Fibroblast of skin of left biceps (primary cell): ENCODE data around the gene FHIP1A.

Source experiments
- DNase-seq, 2 experiments: peaks; one replicate each; pipeline ENCODE4 v3.0.0-alpha.2; 2013; ENCODE audit warnings: low read depth in 2 of 2

Gene FHIP1A

GRCh38 chr4:151417766-151418376 is 8.9 kb downstream of the FHIP1A start:
- DNase-seq, result no peak

GRCh38 chr4:151418385-151418784 is 9.4 kb downstream of the FHIP1A start:
- DNase-seq, result peak; percentile 53 to 64

DNA sequence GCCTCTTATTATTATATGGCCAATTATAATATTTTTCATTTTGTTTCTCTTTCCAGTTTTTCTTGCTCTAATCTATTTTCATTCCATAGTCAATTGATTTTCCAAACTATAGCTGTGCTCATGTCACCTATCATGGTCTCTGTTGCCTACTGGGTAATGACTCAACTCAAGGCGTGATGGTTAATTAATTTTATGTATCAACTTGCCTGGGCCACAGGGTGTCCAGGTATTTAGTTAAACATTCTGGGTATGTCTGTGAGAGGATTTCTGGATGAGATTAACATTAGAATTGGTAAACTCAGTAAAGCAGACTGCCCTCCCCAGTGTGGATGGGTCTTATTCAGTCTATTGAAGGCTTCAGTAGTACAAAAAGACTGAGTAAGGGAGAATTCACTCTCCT is 9.9 kb downstream of the FHIP1A start:
- DNase-seq, result no peak

GRCh38 chr4:151420250-151420807 is 11.4 kb downstream of the FHIP1A start:
- DNase-seq, result no peak

DNA sequence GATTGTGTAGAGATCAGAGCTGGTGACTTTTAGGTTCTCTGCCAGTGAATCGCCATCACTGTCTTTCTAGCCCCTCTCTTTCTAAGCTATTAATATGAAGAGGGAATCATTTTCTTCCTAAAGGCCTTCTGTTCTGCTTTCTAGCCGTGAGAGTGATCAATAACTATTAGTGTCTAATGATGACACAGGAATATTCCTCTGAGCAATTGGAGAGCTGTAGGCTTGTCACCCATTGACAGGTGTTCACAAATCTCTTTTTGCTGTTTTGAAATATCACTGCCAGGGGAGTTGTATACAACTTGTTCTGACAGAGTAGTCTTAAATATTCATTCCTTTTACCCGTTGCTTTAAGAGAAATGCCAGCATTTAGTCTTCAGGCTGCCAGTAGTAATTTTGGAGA is 13.9 kb downstream of the FHIP1A start:
- no peak for DNase-seq

DNA sequence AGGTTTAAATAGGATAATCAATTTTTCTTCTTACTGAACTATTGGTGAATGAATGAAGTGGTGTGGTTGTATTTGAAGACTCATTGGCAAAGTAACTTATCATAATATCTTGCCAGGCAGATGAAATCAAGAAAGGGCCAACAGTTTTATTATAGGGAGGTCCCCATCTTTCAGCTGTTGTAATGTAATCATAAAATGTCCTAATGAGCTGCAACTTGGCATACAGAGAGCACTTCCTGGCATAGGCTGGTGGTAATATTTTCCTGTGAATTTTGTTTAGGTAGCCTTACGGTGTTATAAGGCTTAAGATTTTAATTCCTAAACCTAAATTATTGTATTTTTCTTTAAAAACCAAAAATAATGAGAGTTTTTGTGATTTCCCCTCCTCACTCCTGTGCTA is 17.5 kb downstream of the FHIP1A start:
- no peak for DNase-seq

GRCh38 chr4:151427266-151427665 is 18.3 kb downstream of the FHIP1A start:
- no peak for DNase-seq

DNA sequence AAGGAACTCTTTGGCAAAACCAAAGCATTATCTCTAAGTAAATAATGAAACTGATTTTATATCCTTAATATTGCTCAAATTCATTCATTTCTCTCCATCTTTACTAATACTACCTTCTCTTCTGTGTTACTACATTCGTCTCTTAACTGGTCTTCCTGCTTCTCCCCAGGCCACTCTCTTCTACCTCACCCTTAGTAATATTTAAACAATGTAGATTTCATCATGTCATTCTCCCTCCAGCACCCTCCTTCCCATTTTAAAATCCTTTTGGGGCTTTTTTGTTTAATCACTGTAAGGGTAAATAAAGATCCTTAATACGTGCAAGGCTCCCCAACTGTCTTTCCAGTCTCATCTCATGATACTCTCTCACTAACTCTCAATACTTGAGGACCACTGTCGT is 19.4 kb downstream of the FHIP1A start:
- no peak for DNase-seq

DNA sequence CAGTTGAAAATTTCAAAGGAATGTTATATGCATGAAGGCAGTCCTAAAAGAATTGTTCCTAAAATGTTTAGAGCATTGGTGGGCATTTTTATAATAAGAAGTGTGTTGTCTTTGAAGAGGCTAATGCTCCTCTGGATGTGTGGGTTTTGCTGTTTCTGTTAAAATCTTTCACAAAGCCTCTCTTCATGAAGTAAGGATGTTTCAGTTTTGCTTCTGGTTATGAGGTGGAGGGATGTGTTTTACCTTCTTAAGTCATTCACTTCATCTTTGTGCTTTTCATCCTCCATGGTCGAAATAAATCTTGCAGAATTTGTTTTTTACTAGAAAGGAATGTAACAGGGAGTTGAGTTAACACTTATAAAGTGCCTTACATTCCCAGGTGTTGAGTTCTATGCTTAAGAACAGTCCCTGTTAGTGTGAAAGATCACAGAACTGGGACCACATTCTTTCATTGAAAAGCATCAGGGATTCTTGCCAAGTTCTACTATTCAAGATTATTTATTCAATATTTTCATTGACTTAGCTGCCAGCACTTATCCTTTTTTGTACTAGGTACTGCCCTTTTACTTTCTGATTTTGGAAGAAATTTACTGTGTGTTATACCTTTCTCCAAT is 21.1 kb downstream of the FHIP1A start:
- DNase-seq, result no peak

- no peak for DNase-seq
These were observed 21.9 kb downstream of the FHIP1A start for GRCh38 chr4:151430740-151431457.

DNA sequence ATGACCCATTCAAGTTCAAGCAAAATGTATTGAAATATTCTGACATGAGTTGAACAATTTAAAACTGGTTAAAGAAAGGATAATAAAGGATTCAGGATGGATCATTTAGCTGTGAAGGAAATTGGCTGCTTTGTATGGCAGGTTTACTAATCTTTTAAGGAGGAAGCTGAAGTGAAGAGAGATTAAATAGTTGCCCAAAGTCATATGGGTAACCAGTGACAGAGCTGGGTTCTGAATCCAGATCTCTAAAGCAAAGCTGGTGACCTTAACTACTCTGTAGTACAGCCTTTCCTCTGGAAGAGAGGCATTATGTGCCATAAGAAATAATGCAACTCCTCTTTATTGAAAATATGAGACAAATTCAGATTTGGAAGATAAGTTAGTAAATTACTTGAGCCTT is 22.8 kb downstream of the FHIP1A start:
- no peak for DNase-seq

DNA sequence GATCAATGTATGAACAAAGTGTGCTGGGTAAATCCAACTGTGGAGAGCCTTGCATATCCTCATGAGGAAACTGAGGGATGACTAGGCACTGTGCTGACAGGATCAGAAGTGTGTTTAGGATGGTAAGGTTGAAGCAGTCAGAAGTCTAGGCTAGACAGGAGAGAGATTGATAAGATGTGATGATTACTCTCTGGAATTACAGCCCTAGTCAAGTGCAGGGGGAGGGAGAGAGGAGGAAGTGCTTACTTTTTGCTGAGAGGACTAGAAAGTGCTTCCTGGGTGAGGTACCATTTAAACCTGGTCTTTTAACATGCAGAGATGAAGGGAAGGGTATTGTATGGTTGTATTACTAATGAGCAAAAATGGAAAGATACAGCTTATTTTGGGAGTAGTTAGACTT is 23.7 kb downstream of the FHIP1A start:
- DNase-seq, result no peak

GRCh38 chr4:151434183-151434860 is 25.3 kb downstream of the FHIP1A start:
- peak; percentile 39 to 50 for DNase-seq

- DNase-seq, result no peak
These were observed 27.1 kb downstream of the FHIP1A start for GRCh38 chr4:151436093-151436518.

DNA sequence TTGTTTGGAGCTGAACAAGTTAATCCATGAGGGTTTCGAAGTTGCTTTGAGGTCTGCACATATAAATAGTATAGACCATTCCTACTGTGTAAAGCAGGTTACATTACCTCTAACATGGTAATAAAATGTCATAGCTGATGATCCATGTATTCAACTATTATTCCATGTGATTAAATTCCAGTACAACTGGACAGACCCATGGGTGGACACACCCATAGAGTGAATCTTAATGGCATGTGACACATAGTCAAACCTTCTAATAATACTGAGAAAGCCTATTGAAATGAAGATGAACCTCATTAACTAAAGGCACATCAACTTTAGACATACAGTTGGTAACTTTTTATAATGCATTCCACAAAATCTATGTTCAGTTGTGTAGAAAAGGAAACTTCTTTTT is 28.5 kb downstream of the FHIP1A start:
- no peak for DNase-seq

GRCh38 chr4:151438154-151438553 is 29.2 kb downstream of the FHIP1A start:
- no peak for DNase-seq

DNA sequence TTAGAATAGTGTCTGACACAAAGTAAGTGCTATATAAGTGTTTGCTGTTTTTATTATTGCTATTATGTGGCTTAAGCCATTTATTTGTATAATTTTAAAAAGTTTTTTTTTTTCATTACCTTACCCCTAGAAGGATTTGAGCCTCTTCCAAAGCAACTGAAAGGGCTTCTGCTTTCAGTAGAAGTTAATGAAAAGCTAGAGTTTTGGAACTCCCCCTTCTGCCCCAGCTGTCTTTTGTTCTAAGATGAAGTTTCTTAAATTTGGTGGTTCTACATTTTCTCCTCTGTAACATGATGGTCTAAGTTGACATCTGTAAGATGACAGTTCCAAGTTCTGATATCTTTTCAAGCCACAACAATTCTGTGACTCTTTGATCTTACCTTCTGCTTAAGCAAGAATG is 30.3 kb downstream of the FHIP1A start:
- DNase-seq, result no peak

- no peak for DNase-seq
These were observed 33.0 kb downstream of the FHIP1A start for GRCh38 chr4:151442002-151442401.

- no peak for DNase-seq
These were observed 34.3 kb downstream of the FHIP1A start for GRCh38 chr4:151443247-151443646.

- no peak for DNase-seq
These were observed 34.8 kb downstream of the FHIP1A start for GRCh38 chr4:151443752-151444151.

- DNase-seq, result no peak
These were observed 37.2 kb downstream of the FHIP1A start for GRCh38 chr4:151446208-151446607.

DNA sequence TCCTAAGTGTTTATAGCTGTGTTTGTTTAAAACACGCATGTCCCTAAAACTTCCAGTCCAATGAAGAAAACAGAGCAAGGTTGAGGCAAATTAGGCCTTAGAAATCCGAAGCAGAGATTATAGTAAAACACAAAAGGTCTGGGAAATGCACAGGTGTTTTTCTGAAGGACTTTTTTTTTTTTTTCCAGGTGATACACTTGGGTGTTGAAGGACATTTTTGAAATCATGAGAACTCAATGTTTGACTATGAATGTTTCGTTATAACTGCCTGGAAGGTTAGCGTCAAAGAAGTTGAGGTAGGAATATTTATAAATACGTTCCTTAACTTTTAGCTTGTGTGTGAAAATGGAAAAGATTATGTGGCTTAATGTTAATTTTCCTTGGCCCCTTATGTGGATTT is 45.5 kb downstream of the FHIP1A start:
- DNase-seq, result no peak
